Liver (tissue), 3 donors: ENCODE measurements around the gene CNOT3.

Experiments used
- CTCF ChIP-seq: fragments of 150-350 bp; IDR thresholded peaks from 2 replicates; pipeline ENCODE4 v1.5.1; 2017; ENCODE audit warnings: improper control_type of control experiment, low read depth, low read length; ENCODE audit not compliant: missing input control
- GABPA ChIP-seq, 2 donors: IDR thresholded peaks in 1 of 2; conservative IDR thresholded peaks in 1 of 2; 2 replicates each; pipeline ENCODE4 v1.6.1; 2016; ENCODE audit warnings: antibody characterized with exemption in 2 of 2, mild to moderate bottlenecking in 1 of 2, moderate library complexity in 1 of 2
- HNF4A ChIP-seq, 2 donors: conservative IDR thresholded peaks; 2 replicates each; pipeline ENCODE4 v1.6.1; 2016; ENCODE audit warnings: antibody characterized with exemption in 2 of 2, mild to moderate bottlenecking in 2 of 2
- JUND ChIP-seq, 2 donors: IDR thresholded peaks; 2 replicates each; pipeline ENCODE4 v1.6.1; 2016; ENCODE audit warnings: antibody characterized with exemption in 2 of 2
- MAX ChIP-seq: IDR thresholded peaks from 2 replicates; pipeline ENCODE4 v1.6.1; 2016; ENCODE audit warnings: antibody characterized with exemption
- RAD21 ChIP-seq, 2 donors: IDR thresholded peaks; 2 replicates each; pipeline ENCODE4 v1.6.1; 2016; ENCODE audit warnings: antibody characterized with exemption in 2 of 2, mild to moderate bottlenecking in 2 of 2
- REST ChIP-seq: IDR thresholded peaks from 2 replicates; pipeline ENCODE4 v1.6.1; 2016; ENCODE audit warnings: antibody characterized with exemption, mild to moderate bottlenecking
- RXRA ChIP-seq, 2 donors: IDR thresholded peaks; 2 replicates each; pipeline ENCODE4 v1.6.1; 2017 to 2018; ENCODE audit warnings: antibody characterized with exemption in 2 of 2, mild to moderate bottlenecking in 1 of 2
- SP1 ChIP-seq: IDR thresholded peaks from 2 replicates; pipeline ENCODE4 v1.6.1; 2018; ENCODE audit warnings: antibody characterized with exemption, mild to moderate bottlenecking
- TAF1 ChIP-seq: conservative IDR thresholded peaks from 2 replicates; pipeline ENCODE4 v1.6.1; 2016; ENCODE audit warnings: antibody characterized with exemption, mild to moderate bottlenecking
- YY1 ChIP-seq: IDR thresholded peaks from 2 replicates; pipeline ENCODE4 v1.6.1; 2016; ENCODE audit warnings: antibody characterized with exemption, mild to moderate bottlenecking
- ZBTB33 ChIP-seq: IDR thresholded peaks from 2 replicates; pipeline ENCODE4 v1.6.1; 2016; ENCODE audit warnings: antibody characterized with exemption
- donor health status: healthy.
- donor health status: healthy.

GRCh38 chr19:54165222-54165621, 27.7 kb downstream of the CNOT3 start:
- TF ChIP-seq CTCF (no peak), RXRA (IDR thresholded peaks at IDR 0.05) (no peak), RAD21 (IDR thresholded peaks at IDR 0.05) (no peak), YY1 (no peak), JUND (IDR thresholded peaks at IDR 0.05) (no peak), REST (no peak), MAX (no peak), SP1 (no peak), TAF1 (no peak), HNF4A (conservative IDR thresholded peaks at IDR 0.05) (no peak), ZBTB33 (no peak), GABPA (IDR thresholded peaks at IDR 0.05 in 1 of 2, conservative IDR thresholded peaks at IDR 0.05 in 1 of 2) (no peak)
